ENCODE results near the gene JAKMIP1. TPM values are rescaled to one million over a fixed set of nuclear protein-coding genes. Genes with fewer than 3 reads are reported as not detected.

Gene JAKMIP1
- total RNA-seq, result not detected in 2 replicates

DNA sequence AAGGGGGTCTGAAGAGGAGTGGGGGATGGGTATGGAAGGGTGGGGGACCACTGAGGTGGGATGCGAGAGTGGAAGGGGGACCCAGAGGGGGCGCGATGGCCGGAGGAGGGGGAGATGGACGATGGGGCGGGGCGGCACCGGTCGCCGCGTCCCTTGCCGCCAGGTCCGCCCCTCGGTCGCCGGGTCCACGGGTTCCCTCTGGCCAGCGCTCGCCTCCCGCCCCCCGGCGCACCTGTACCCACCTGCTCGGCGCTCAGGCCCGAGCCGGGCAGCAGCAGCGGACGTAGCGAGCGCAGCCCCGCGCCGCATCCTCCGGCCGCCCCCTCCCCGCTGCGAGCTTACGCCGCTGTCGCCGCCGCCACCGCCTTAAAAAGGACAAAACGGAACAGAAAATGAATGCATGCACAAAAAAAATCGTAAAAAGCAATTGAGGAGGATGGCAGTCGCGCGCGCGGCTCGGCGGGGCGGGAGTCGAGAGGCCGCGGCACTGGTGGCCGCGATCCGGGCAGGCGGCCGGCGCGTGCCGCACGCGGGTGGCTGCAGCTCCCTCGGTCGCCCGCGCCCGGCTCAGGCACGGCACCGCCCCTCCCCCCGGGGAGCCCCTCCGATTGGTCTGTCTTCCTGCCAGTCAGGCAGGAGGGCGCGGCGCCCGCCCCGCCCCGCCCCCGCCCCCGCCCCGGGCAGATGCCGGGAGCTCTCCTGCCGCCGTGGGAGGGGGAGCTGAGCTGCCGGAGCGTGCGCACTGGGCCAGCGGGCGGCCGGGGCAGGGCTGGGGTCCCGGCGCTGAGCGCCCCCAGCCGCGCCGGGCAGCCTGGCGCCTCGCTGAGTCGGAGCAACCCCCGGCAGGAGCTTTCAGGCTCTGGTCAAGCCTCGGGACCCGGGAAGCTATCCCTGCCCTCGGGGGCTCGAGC is at the start of gene JAKMIP1:
JAKMIP1 (minus strand) TSS at position 539 of the 911 bp plus-strand sequence. CDS start 87,699 bp downstream, outside the sequence.
- TF ChIP-seq, protein P1, sequence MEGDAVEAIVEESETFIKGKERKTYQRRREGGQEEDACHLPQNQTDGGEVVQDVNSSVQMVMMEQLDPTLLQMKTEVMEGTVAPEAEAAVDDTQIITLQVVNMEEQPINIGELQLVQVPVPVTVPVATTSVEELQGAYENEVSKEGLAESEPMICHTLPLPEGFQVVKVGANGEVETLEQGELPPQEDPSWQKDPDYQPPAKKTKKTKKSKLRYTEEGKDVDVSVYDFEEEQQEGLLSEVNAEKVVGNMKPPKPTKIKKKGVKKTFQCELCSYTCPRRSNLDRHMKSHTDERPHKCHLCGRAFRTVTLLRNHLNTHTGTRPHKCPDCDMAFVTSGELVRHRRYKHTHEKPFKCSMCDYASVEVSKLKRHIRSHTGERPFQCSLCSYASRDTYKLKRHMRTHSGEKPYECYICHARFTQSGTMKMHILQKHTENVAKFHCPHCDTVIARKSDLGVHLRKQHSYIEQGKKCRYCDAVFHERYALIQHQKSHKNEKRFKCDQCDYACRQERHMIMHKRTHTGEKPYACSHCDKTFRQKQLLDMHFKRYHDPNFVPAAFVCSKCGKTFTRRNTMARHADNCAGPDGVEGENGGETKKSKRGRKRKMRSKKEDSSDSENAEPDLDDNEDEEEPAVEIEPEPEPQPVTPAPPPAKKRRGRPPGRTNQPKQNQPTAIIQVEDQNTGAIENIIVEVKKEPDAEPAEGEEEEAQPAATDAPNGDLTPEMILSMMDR (conservative IDR thresholded peaks at IDR 0.05; ENCODE audit: low read depth, low read length), result no peak
- DNase-seq (ENCODE audit: low read depth), result no peak

DNA sequence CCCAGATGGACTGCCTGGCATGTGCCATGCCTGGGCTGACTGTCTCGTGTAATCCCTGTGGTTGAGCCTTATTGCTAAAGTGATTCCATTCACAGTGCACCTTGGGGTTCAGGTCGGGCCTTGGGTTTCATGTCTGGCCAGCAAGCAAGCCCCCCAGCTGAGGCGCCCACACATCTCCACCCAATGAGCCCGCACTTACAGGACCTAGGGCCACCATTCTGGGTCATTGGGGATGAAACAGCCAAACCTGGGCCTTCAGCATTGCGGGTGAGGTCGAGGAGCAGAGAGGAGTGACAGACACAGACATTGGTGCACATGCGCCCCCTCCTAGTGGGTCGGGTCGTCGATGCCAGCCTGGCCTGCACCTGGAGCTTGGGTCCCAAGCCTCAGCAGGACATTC is 48.0 kb upstream of the JAKMIP1 start:
- TF ChIP-seq, protein P1 (conservative IDR thresholded peaks at IDR 0.05; ENCODE audit: low read depth, low read length), result no peak
- no peak overlapping the region for H3K4me3 ChIP-seq (ENCODE audit: low read depth, low read length)
- no peak for DNase-seq (ENCODE audit: low read depth)

More for the DNA sequence above, at the start of gene JAKMIP1:
- H3K4me3 ChIP-seq (ENCODE audit: low read depth, low read length), result peak within 1 kb of the TSS; percentile 41

- H3K4me3 ChIP-seq (ENCODE audit: low read depth, low read length), result no peak overlapping the region
- TF ChIP-seq, protein P1 (conservative IDR thresholded peaks at IDR 0.05; ENCODE audit: low read depth, low read length), result no peak
- DNase-seq (ENCODE audit: low read depth), result no peak
These were observed 45.9 kb upstream of the JAKMIP1 start for GRCh38 chr4:6246170-6246634.

- DNase-seq (ENCODE audit: low read depth), result no peak
- H3K4me3 ChIP-seq (ENCODE audit: low read depth, low read length), result no peak overlapping the region
- TF ChIP-seq, protein P1 (conservative IDR thresholded peaks at IDR 0.05; ENCODE audit: low read depth, low read length), result no peak
These were observed 45.2 kb upstream of the JAKMIP1 start for GRCh38 chr4:6245246-6246169.

DNA sequence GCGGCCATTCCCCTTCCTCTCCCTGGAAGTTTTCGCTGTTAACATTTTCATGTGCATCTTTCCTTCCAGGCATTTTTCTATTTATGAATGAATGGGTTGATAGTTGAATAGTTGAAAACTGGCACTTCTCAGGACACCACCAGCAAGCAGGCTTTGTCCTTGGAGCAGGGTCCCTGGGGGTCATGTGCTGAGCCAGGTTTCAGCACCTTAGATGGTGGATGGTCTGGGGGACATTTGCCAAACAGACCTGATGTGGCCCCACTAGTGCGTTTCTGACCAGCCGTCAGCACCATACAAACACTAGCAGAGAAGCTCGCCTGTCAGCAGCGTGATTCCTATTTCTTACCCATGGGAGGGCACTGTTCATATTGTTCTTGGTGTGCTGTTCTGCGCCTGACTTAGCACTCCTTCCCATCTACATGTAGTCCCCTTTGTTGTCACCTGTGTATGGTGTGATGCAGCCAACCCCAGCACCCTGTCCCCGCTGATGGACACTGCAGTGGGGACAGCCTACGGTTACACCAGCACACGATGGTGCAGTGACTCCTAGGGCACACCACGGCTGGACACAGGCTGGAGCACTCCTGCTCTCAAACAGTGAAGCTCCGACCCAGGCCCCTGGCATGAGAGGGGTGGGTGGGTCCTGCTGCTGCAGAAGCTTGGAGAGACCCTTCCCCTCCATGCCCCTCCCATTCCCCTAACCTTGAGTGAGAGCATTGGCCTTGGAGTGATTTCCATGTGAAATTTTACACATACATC is 42.1 kb upstream of the JAKMIP1 start:
- DNase-seq (ENCODE audit: low read depth), result no peak
- TF ChIP-seq, protein P1 (conservative IDR thresholded peaks at IDR 0.05; ENCODE audit: low read depth, low read length), result no peak
- no peak overlapping the region for H3K4me3 ChIP-seq (ENCODE audit: low read depth, low read length)

All from epithelial cell of proximal tubule (primary cell).